Measurements from ENCODE around the gene C2orf72. TPM values are rescaled to one million over a fixed set of nuclear protein-coding genes. Genes with fewer than 3 reads are reported as not detected.

C2orf72 gene
- total RNA-seq (100 to 1,000 TPM in 1 of 2 donors, 10 to 100 TPM in 1; 74.8 to 141 TPM), polyA plus RNA-seq (10 to 100 TPM; 33.2 to 94.9 TPM)

GRCh38 chr2:231037202-231037730, at the start of gene C2orf72:
Gene C2orf72, plus strand, starts transcription at chr2:231037523. Its CDS starts 43 bp downstream, at chr2:231037566.
- DNase-seq (ENCODE audit: low spot score) = peak; percentile 55
- Histone ChIP-seq H3K9ac (ENCODE audit: low read depth in 1 of 2, low read length in 2 of 2) (peak within 1 kb of the TSS in 1 of 2 donors; percentile 91), H3K4me1 (ENCODE audit: control insufficient read depth in 4 of 4, insufficient read depth in 4 of 4, low read length in 3 of 4) (peaks cover 8 to 66% (median 58%) of the 10 kb centered on the region in 4 donors), H3K36me3 (ENCODE audit: control insufficient read depth in 4 of 4, insufficient read depth in 3 of 4, low read depth in 1 of 4, low read length in 3 of 4) (peaks cover 0 to 7% (median 3%) of the 10 kb centered on the region in 4 donors), H3K4me3 (ENCODE audit: low read depth in 1 of 3, low read length in 3 of 3) (peak within 1 kb of the TSS; percentile 69 to 95 (median 90)), H3K27me3 (ENCODE audit: control insufficient read depth in 4 of 4, insufficient read depth in 4 of 4, low read length in 3 of 4) (no peaks in the 10 kb centered on the region), H3K27ac (ENCODE audit: low read depth in 1 of 2, low read length in 2 of 2) (peak within 1 kb of the TSS; percentile 85), H3K9me3 (ENCODE audit: control insufficient read depth in 4 of 4, low read length in 3 of 4) (no peaks in the 10 kb centered on the region)
- WGBS = under 1% methylated on average over 61 of the region's 61 CpGs
- TF ChIP-seq SP1 (IDR thresholded peaks at IDR 0.05) = no peak

GRCh38 chr2:230989731-230990130, 47.6 kb upstream of the C2orf72 start:
- Histone ChIP-seq H3K27me3 (ENCODE audit: control insufficient read depth in 4 of 4, insufficient read depth in 4 of 4, low read length in 3 of 4) (peaks cover 0 to 4% (median 0%) of the 10 kb centered on the region in 4 donors), H3K4me3 (ENCODE audit: low read depth in 1 of 3, low read length in 3 of 3) (no peak overlapping the region), H3K9ac (ENCODE audit: low read depth in 1 of 2, low read length in 2 of 2) (no peak overlapping the region), H3K4me1 (ENCODE audit: control insufficient read depth in 4 of 4, insufficient read depth in 4 of 4, low read length in 3 of 4) (peaks cover 0 to 5% (median 2%) of the 10 kb centered on the region in 4 donors), H3K27ac (ENCODE audit: low read depth in 1 of 2, low read length in 2 of 2) (no peak overlapping the region), H3K9me3 (ENCODE audit: control insufficient read depth in 4 of 4, low read length in 3 of 4) (no peaks in the 10 kb centered on the region), H3K36me3 (ENCODE audit: control insufficient read depth in 4 of 4, insufficient read depth in 3 of 4, low read depth in 1 of 4, low read length in 3 of 4) (no peaks in the 10 kb centered on the region)
- 94% methylated on average over 21 of the region's 21 CpGs for WGBS
- DNase-seq (ENCODE audit: low spot score) = no peak
- no peak for TF ChIP-seq HNF4G (IDR thresholded peaks at IDR 0.05)
- TF ChIP-seq RXRA (IDR thresholded peaks at IDR 0.05) = no peak
- no peak for TF ChIP-seq HNF4A (conservative IDR thresholded peaks at IDR 0.05)
- no peak for TF ChIP-seq FOXA2 (IDR thresholded peaks at IDR 0.05)
- TF ChIP-seq ZBTB33 (IDR thresholded peaks at IDR 0.05) = no peak
- TF ChIP-seq YY1 (IDR thresholded peaks at IDR 0.05) = no peak
- TF ChIP-seq TAF1 (conservative IDR thresholded peaks at IDR 0.05) = no peak
- TF ChIP-seq GABPA (IDR thresholded peaks at IDR 0.05 in 1 of 2, conservative IDR thresholded peaks at IDR 0.05 in 1 of 2) = no peak
- no peak for TF ChIP-seq NR2F2 (IDR thresholded peaks at IDR 0.05)
- no peak for TF ChIP-seq RAD21 (IDR thresholded peaks at IDR 0.05)
- TF ChIP-seq CTCF (IDR thresholded peaks at IDR 0.05; ENCODE audit: low read depth, low read length, missing input control) = no peak
- no peak for TF ChIP-seq REST (IDR thresholded peaks at IDR 0.05)
- no peak for TF ChIP-seq MAX (IDR thresholded peaks at IDR 0.05)
